HG03575 (cell line): ENCODE data around the gene BSPRY.

Experiments used
- ATAC-seq: cut with Tn5 transposase; IDR thresholded peaks from one replicate; pipeline ENCODE4 v1.9.1; 2021; ENCODE audit not compliant: unreplicated experiment, insufficient number of reproducible peaks, low FRiP score; ENCODE audit errors: extremely low read depth

The BSPRY gene

GRCh38 chr9:113349445-113350094 is at the start of gene BSPRY:
BSPRY (plus strand) TSS chr9:113349541; CDS start chr9:113349580, 39 bp downstream.
- ATAC-seq: no peak

- no peak for ATAC-seq
Observed at GRCh38 chr9:113299800-113300292, 49.5 kb upstream of the BSPRY start.

GRCh38 chr9:113301548-113301947 is 47.8 kb upstream of the BSPRY start:
- ATAC-seq: no peak

GRCh38 chr9:113302792-113303418 is 46.4 kb upstream of the BSPRY start, which contains the start of gene RNF183:
RNF183 (minus strand) TSS chr9:113303376; CDS start chr9:113298184, 5,192 bp downstream.
- no peak for ATAC-seq

- no peak for ATAC-seq
Observed at GRCh38 chr9:113306566-113306965, 42.8 kb upstream of the BSPRY start.

- ATAC-seq: no peak
Observed at GRCh38 chr9:113307396-113307975, 41.9 kb upstream of the BSPRY start.

GRCh38 chr9:113309204-113309813 is 40.0 kb upstream of the BSPRY start:
- no peak for ATAC-seq

GRCh38 chr9:113310538-113310937 is 38.8 kb upstream of the BSPRY start:
- ATAC-seq: no peak

GRCh38 chr9:113311961-113312360 is 37.4 kb upstream of the BSPRY start:
- ATAC-seq: no peak

- ATAC-seq: no peak
Observed at GRCh38 chr9:113313261-113313660, 36.1 kb upstream of the BSPRY start.

GRCh38 chr9:113315231-113315630 is 34.1 kb upstream of the BSPRY start:
- no peak for ATAC-seq

- no peak for ATAC-seq
Observed at GRCh38 chr9:113316030-113316429, 33.3 kb upstream of the BSPRY start.

- ATAC-seq: no peak
Observed at GRCh38 chr9:113317777-113318176, 31.6 kb upstream of the BSPRY start.

GRCh38 chr9:113319054-113319453 is 30.3 kb upstream of the BSPRY start:
- no peak for ATAC-seq

GRCh38 chr9:113320051-113320450 is 29.3 kb upstream of the BSPRY start:
- no peak for ATAC-seq

- ATAC-seq: no peak
Observed at GRCh38 chr9:113322671-113323070, 26.7 kb upstream of the BSPRY start.

- no peak for ATAC-seq
Observed at GRCh38 chr9:113326230-113326629, 23.1 kb upstream of the BSPRY start.

GRCh38 chr9:113328045-113328782 is 21.1 kb upstream of the BSPRY start:
- no peak for ATAC-seq

GRCh38 chr9:113331780-113332179 is 17.6 kb upstream of the BSPRY start:
- ATAC-seq: no peak
